HFF-Myc (cell line): ENCODE data around the gene CAPN3.

ENCODE experiments used
- DNase-seq: peaks from one replicate; pipeline ENCODE4 v3.0.0-alpha.2; 2011; ENCODE audit warnings: low read depth; ENCODE audit errors: extremely low read depth
- H3K4me3 ChIP-seq: replicated peaks from 2 replicates; pipeline ENCODE4 v1.5.1; 2011; ENCODE audit warnings: low read depth, mild to moderate bottlenecking, control low read depth, low read length
- CTCF ChIP-seq: IDR thresholded peaks from 2 replicates; pipeline ENCODE4 v1.5.1; 2012; ENCODE audit warnings: mild to moderate bottlenecking, low read depth, low read length, control low read depth; ENCODE audit errors: missing control alignments

The CAPN3 gene

GRCh38 chr15:42373936-42374335 lies 14.6 kb downstream of the CAPN3 start:
- no peak for TF ChIP-seq CTCF
- no peak for DNase-seq
- H3K4me3 ChIP-seq, result no peak overlapping the region

DNA sequence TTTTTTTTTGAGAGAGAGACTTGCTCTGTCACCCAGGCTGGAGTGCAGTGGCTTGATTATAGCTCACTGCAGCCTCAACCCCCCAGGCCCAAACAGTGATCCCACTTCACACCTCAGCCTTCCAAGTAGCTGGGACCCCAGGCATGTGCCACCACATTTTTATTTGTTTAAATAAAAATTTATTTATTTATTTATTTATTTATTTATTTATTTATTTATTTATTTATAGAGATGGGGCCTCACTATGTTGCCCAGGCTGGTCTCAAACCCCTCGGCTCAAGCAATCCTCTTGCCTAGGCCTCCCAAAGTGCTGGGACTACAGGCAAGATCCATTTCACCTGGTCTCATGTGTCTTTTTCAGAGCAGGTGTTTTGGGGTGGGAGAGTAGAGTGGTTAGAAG lies 15.5 kb downstream of the CAPN3 start:
- TF ChIP-seq CTCF, result no peak
- DNase-seq, result no peak

GRCh38 chr15:42375252-42375651 lies 16.0 kb downstream of the CAPN3 start:
- no peak overlapping the region for H3K4me3 ChIP-seq
- DNase-seq, result no peak
- TF ChIP-seq CTCF, result no peak

More for the DNA sequence above, 15.5 kb downstream of the CAPN3 start:
- no peak overlapping the region for H3K4me3 ChIP-seq

GRCh38 chr15:42375941-42376340 lies 16.6 kb downstream of the CAPN3 start:
- no peak for DNase-seq
- no peak overlapping the region for H3K4me3 ChIP-seq
- TF ChIP-seq CTCF, result no peak

- H3K4me3 ChIP-seq, result no peak overlapping the region
- TF ChIP-seq CTCF, result no peak
Measured at GRCh38 chr15:42378011-42378410, 18.7 kb downstream of the CAPN3 start.

GRCh38 chr15:42384597-42384996 lies 25.3 kb downstream of the CAPN3 start:
- H3K4me3 ChIP-seq, result no peak overlapping the region

More at GRCh38 chr15:42378011-42378410, 18.7 kb downstream of the CAPN3 start:
- no peak for DNase-seq

More at GRCh38 chr15:42384597-42384996, 25.3 kb downstream of the CAPN3 start:
- DNase-seq, result no peak
- TF ChIP-seq CTCF, result no peak
